GM19351 (cell line): Measurements from ENCODE around the gene SYP.

ENCODE experiments used
- ATAC-seq: cut with Tn5 transposase; IDR thresholded peaks from one replicate; pipeline ENCODE4 v1.9.1; 2021; ENCODE audit warnings: mild to moderate bottlenecking, moderate library complexity; ENCODE audit not compliant: unreplicated experiment

Gene SYP

DNA sequence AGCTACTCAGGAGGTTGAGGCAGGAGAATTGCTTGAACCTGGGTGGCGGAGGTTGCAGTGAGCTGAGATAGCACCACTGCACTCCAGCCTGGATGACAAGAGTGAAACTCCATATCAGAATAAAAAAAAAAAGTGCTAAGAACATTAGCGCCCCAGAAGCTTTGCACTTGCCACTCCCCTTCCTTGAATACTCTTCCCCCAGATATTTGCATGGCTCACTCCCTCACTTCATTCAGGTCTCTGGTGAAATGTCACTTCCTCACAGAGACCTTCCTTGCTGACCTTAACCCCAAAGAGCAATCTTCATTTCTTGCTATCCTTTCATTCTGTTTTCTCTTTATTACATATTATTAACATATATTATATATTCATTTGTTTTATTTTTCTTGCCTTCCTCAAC is 21.9 kb upstream of the SYP start:
- no peak for ATAC-seq

DNA sequence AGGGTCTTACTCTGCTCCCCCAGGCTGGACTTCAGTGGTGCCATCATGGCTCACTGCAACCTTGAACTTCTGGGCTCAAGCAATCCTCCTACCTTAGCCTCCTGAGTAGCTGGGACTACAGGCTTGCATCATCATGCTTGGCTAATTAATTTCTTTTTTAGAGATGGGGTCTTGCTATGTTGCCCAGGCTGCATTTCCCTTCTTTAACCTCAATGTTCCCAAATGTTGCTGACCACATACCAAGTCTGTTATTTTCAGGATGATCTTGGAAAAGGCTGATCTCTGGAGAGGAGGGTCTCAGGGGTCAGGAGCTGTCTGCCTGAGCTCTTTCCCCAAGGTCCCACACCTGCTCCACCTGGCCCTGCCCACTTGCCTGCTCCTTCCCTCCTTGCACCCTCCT is 20.1 kb upstream of the SYP start:
- no peak for ATAC-seq

DNA sequence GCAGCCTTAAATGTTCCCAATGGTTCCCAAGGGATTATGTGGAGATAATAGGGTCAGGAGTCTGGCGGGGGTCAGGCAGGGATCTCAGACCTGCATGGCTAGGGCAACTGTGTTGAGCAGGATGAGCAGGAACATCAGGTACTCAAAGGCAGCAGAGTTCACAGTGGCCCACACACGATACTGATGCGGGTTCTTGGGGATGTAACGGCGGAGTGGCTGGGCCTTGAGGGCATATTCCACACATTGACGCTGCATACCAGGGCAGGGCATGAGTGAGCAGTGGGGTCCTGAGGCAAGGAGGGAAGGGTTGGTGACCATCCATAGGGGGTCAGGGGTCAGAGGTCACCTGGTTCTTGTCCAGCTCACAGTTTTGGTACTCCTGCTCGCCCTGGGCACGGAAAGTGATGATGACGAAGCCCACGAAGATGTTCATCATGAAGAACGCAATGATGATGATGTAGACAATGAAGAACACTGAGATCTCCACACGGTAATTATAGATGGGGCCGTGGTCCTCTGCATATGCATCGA is 15.1 kb upstream of the SYP start:
- ATAC-seq = no peak

DNA sequence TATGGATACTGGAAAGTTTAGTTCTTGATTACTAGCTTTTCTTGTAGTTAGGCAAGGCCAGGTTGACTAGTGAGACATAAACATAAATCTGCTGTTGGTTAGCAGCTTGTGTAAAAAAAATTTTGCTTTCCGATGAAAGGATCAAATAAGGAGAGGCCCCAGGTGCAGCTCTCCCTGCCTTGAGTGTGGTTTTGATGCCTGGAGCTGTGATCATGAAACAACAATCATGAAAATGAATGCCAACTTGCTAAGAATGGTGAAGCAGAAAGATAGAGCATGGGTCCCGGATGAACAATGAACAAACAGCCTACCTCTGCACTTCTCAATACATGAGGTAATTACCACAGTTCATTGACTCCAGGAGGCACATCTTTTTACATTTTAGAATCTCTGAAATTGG is 14.4 kb upstream of the SYP start:
- ATAC-seq = no peak

DNA sequence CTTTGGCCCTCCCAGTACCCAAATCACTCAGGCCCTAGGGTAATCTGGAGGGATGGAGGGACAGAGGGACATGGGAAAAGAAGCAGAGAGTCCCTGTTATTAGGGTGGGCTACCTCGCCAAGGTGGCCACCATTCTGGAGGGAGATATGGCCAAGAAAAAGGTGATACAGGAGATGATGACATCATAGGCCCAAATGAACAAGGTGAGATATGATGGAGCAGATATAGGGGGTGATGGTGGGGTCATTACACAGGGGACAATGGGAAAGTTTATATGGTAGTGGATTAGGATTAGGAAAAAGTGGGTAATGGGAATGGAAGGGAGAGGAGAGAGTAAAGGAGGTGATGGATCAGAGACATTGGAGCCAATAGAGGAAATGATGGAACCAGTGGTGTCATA is 12.9 kb upstream of the SYP start:
- no peak for ATAC-seq

DNA sequence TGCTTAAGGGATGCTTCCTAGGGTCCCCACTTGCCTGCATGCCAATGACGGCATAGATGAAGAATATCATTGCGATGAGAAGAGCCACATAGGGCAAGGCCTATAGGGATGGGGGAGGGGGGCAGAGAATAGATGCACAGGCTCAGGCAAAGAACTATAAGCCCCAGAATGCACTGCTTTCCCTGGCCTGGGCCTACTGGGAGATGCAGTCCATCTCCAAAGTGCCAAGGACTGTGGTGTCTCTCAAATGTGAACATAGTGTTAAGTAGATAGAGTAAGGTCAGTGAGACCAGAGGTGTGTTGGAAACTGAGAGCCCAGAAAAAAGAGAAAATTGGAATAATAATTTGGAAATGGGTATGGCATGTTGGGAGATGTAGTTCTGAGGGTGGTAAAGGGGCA is 12.2 kb upstream of the SYP start:
- no peak for ATAC-seq

DNA sequence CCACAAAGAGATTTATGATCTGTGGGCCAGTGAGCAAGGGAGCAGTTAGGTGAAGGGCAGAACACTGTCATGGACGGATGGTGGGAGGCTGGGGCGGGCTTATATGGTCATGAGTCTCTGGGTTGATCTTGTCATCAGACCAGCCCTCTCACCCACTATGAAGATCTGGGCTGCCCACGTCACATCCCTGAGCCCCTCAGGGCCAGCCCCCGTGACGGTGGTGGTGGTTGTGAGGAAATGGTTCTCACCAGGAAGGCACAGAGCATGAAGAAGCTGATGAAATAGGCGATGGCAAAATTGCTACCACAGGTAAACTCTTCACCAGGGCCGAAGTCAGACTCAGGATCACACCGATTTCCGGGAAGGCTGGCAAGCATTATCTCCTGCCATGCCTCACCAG is 11.1 kb upstream of the SYP start:
- ATAC-seq = no peak

DNA sequence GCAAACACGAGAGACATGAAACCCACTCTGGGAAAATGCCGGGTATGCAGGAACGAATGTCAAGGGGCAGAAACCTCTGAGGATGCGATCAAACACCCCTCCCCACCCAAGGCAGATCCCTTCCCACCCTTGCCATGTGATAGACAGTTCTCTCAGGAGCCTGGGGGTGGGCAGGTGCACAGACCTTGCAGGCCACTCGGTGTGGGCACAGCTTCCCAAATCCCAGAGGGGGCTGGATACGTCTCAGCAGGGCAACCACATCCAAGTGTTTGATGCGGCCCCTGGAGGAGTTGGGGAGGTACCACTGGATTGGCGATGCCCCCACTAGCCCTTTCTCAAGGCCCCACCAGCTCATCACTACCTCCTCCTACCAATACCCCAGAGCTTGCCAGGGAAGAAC is 10.4 kb upstream of the SYP start:
- no peak for ATAC-seq

DNA sequence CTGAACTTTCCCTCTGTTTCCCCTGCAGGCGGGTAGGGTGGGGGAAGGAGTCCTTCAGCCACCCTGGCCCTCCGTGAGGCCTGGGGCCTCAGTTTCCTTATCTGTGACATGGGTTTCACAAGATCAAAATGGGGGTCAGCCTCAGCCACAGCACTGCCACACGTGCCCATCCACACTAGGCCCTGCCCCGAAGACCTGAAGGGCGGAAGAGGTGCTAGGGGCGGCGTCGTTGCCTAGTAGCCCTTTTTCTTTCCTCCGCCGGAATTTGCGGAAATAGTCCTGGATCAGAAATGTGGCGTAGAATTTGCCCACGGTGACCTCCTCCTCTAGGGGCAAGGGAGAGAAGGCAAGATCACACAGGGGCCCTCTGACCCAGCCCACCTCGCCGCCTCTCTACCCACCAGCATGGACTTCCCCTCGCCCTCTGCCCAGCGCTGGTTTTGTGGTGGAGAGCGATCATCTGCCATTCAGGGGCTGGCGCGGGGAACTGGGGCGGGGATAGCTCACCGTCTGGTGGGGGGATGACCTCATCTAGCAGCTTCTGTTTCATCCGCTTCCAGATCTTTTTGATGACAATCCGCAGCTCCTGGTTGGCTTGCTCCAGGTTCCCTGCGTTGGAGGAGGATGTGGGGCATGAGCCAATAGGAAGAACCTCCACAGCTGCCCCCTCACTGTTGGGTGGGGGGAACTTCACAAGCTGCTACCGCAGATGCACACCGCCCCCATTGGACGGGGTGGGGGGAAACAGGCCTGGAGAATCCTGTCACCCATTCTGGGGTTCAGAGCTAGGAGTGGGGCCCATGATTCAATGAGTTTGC is 9.7 kb upstream of the SYP start:
- ATAC-seq = no peak

DNA sequence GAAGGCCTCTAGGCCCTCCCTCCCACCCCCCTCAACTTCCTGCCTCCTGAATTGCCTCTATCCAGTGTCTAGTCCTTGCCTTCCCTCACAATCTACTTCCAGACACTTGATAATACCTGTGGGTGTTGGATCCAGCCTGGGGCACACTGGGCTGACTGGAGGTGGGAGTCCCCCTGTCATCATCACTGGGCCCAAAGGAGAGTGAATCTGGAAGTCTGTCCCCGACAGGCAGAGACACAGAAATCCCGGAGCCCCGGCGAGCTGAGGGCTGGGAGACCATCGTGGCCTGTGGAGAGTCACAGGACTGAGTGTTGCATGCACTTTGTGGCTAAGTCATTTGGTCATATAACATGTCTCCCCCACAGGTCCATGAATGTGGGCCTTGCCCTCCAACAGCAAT is 8.4 kb upstream of the SYP start:
- ATAC-seq = no peak

DNA sequence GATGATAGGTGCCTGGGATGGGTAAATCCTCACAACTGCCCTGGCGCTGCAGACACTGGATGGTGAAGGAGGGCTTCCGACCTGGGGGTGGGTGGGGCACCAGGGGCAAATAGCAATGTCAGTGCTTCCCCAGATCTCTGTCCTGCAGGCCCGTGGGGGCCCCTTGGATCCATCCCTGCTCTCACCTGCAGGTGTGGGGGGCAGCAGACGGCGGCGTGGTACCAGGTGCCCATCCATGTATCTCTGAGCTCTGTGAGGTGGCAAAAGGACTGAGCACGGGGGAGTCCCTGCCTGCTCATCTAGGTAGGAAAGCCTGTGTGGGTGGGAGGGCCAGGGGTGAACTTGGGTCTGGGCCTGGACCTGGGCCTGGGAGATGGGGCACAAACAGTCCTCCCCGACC is 6.5 kb upstream of the SYP start:
- no peak for ATAC-seq

DNA sequence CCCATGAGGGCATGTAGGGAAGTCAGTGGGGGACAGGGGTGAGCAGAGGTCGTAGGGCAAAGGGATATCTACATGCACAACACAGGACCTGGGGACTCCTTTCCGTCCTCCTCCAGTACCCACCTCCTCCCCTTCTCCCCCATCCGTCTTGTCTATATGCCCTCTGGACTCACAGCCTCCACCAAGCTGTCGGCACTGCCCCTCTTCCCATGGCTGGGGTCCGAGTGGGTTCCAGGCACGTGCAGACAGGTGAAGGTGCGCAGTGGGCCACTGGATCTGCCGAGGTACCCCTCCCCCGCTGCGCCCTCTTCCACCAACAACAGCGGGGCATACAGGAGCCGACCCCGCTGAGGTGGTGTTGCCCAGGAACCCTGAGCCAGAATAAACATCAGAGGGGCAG is 5.5 kb upstream of the SYP start:
- no peak for ATAC-seq

DNA sequence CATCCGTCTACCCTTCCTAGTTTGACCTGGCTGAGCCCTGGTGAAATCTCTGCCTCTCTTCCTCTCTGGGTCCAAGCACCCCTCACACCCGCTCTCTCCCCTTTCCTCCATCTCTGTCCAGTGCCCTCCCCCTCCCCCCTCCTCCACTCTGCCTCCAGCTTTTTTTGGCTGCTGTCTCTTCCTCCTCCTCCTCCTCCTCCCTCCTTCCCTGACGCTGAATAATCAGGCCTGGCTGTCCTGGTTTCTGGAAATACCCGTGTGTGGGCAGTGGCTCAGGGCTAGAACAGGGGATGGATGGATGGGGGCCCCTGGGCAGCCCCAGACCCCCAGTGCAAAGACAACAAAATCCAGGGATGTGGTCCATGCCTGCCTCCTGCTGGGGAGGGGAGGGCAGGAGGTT is 4.7 kb upstream of the SYP start:
- ATAC-seq = no peak

DNA sequence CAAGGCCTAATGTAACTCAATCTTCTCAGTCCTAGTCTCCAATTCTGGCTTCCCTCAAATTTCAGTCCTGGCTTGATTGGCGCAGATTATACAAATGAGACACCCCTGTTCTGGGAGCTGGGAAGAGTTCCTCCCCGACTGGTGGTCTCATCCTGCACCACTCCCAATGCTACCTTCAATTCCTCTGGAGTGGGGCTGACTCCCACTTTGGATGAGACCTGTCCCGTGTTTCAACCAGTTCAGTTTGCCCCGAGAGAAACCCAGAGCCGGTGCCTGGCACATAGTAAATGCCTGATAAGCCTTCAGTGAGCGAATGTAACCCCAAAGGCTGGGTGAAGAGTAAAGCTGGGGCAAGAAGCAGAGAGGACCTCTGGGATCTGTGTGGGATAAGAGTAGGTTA is 4.0 kb upstream of the SYP start:
- no peak for ATAC-seq

DNA sequence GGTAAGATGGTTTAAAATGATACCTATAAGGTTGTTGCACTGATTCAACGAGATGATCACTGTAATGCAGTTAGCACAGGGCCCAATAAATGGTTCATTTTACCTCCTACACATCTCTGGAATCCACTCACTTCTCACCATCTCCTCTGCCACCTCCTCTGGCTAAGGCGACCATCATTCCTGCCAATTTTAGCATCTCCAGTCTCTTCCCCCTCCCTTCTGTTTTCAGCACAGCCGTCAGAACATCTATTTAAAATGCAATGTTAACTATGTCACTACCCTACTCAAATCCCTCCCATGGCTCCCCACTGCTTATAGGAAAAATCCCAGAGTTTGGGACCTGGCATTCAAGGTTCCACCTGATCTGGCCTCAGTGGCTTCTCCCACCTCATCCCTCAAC is 3.5 kb upstream of the SYP start:
- ATAC-seq = no peak

DNA sequence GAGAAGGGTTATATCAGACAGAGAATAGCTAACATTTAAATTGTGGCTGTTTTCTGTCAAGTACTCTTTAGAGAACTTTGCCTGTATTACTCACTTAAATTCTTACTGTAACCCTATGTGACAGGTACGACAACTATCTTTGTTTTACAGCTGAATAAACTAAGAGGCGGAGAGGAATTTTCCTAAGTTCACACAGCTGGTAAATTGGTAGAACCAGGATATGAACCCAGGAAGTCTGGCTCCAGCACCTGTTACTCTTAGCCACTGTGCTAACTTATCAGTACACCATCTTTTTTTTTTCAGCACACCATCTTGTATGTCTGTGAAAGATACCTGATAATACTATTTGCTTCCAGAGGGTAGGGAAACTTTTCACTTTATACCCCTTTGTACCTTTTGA is 2.0 kb upstream of the SYP start:
- no peak for ATAC-seq

DNA sequence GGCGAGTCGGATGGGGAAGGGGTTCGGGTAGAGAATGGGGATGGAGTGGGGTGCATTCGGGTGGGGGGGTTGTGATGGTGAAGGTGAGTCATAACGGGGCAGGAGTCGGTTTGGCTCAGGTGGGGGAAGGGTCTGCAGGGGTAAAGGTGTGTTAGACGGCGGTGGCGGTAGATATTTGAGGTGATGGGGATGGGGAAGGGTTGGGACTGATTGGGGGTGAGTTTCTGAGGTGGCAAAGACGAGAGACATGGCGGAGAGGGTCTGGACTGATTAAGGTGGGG is 738 bp downstream of the SYP start:
- no peak for ATAC-seq

DNA sequence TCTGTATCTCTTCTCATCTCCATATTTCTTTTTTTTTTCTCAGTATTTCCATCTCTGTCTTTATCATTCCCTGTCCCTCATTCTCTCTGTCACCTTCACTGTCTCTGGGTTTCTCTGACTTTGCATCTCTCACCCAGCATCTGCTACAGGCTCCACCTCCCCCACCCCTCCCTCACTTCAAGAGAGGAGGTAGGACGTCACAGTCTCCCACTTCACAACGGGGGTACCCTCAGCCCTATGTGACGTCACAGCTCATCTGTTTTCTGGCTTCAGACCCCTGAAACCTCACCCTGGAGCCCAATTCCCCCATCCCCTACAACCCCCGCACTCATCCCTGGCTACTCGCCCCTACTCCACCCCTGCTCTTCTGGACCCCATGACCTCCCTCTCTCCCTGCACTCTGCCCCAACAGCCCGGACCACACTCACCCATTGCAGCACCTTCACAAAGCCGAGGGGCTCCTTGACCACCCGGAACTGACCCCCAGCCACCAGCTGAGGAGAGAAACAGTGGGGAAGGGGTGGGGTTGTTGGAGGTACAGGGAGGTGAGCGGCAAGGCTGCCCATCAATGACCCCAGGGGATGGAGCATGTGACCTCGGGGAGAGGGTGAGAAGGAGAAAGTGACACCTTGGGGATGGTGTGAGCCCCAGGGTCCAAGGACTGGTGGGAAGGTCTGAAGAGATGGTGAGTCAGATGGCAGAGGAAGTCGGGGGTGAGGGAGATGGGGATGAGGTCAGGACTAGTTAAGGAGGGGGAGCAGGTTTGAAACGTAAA is 1.3 kb downstream of the SYP start:
- no peak for ATAC-seq

DNA sequence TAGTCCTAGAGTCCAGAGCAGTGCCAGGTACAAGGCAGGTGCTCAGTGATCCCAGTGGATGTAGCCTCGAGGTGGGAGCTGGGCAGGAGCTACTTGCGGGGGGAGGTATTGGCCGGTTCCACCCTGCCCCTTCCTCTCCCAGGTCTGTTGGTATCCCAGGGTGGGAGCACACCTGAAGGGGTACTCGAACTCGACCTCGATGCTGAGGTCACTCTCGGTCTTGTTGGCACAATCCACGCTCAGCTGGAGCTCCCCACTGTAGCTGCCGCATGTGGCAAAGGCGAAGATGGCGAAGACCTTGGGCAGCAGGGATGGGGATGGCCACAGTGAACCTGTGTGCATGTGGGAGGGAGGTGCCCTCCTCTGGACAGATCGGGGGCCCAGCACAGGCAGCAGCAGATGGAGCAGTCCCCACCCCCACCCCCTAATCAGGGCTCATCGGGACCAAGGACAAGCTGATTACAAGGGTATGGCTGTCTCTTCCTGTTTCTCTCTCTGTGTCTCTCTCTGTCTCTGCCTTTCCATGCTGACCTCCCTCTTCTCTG is 2.4 kb downstream of the SYP start:
- ATAC-seq = no peak

DNA sequence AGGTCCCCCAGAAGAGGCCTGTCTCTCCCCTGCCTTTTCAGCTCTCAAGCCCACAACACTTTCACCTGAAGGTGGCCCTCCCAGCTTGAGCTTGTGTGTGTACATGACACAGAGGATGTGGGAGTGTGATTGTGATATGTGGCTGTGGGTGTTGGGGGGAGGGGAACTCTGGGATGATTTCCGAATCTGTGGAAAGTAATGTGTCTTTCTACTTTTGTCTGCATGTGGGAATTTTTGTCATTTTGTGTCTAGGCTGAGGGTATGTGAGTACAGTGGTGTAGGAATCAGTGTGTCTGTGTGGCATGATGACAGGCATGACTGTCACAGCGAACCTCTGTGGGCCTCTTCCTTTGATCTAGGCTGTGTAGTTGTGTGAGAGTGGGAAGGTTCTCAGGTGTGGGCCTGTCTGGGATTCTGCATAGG is 6.4 kb downstream of the SYP start:
- ATAC-seq = no peak

DNA sequence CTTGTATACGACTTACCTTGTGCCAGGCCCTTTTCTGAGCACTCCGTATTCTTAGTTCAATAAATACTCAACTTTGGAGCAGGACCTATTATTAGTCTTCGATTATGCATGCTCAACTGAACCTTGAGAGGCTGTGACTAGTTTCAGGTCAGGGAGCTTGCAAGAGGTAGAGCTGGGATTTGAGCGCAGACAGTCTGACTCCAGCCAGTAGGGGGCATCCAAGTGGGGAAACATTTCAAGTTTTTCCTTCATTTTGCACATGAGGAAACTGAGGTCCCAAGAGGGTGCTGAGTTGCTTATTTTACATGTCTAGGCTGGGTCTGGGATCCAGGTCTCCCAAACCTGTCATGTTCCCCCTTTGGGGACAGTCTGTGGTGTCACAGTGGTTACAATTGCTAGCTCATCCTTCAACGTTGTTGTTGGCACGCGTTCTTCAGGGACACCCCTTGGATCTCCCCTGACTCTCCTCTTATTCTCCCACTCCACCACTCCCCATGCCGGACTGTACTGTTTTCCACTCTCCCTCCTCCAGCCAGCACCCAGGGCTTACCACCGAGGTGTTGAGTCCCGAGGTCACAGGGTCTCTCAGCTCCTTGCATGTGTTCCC is 7.2 kb downstream of the SYP start:
- no peak for ATAC-seq

DNA sequence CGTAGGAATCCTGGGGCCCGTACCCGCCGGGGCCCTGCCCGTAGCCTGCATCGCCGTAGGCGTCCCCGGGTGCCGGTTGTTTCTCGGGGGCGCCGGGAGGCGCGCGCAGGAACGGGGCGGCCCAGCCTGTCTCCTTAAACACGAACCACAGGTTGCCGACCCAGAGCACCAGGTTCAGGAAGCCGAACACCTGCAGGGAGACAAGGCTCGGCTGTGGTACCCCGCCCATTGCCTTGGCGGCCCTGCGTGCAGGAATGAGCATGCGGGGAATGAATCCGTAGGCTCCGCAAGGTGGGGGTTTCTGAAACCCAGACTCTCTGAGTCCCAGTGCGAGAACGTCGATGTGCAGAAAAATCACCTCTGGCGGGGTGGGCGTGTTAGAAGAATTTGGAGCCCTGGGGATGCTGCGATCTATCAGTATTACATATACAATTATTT is 8.4 kb downstream of the SYP start:
- ATAC-seq = peak; percentile 17
